Astrocyte (in vitro differentiated cells and primary cell): Measurements from ENCODE around the gene CAPN5. TPM values are rescaled to one million over a fixed set of nuclear protein-coding genes. Genes with fewer than 3 reads are reported as not detected.

Experiments
- DNase-seq: peaks from one replicate; pipeline ENCODE4 v3.0.0-alpha.2; 2010; ENCODE audit warnings: low read depth
- FAIRE-seq: peaks from 2 replicates; lab custom pipeline; 2011; peaks lifted over from hg19 to GRCh38; lab: Jason Lieb, UNC
- H2AFZ ChIP-seq: 2 replicates; pipeline ENCODE4 v1.6.0; 2012; ENCODE audit warnings: low read depth, low read length, inconsistent platforms
- H3K27ac ChIP-seq: 2 replicates; pipeline ENCODE4 v1.5.1; 2011; ENCODE audit warnings: low read depth, low read length, inconsistent platforms
- H3K27me3 ChIP-seq: 2 replicates; pipeline ENCODE4 v1.6.0; 2011; ENCODE audit warnings: low read length, inconsistent platforms; ENCODE audit not compliant: insufficient read depth
- H3K36me3 ChIP-seq: 2 replicates; pipeline ENCODE4 v1.5.1; 2011; ENCODE audit warnings: low read length, inconsistent platforms; ENCODE audit not compliant: insufficient read depth
- H3K4me1 ChIP-seq: 2 replicates; pipeline ENCODE4 v1.5.1; 2011; ENCODE audit warnings: low read length, inconsistent platforms; ENCODE audit not compliant: insufficient read depth
- H3K4me2 ChIP-seq: 2 replicates; pipeline ENCODE4 v1.6.0; 2012; ENCODE audit warnings: low read length, inconsistent platforms
- H3K4me3 ChIP-seq: 2 replicates; pipeline ENCODE4 v1.5.1; 2011; ENCODE audit warnings: low read depth, mild to moderate bottlenecking, low read length, inconsistent platforms; ENCODE audit not compliant: insufficient read depth
- H3K79me2 ChIP-seq: 2 replicates; pipeline ENCODE4 v1.6.0; 2012; ENCODE audit warnings: mild to moderate bottlenecking, low read length, inconsistent platforms; ENCODE audit not compliant: insufficient read depth
- H3K9ac ChIP-seq: 2 replicates; pipeline ENCODE4 v1.6.0; 2012; ENCODE audit warnings: mild to moderate bottlenecking, low read length, inconsistent platforms
- H3K9me3 ChIP-seq: 2 replicates; pipeline ENCODE4 v1.5.1; 2012; ENCODE audit warnings: low read depth, mild to moderate bottlenecking, low read length, inconsistent platforms; ENCODE audit not compliant: insufficient read depth
- H4K20me1 ChIP-seq: 2 replicates; pipeline ENCODE4 v1.6.0; 2012; ENCODE audit warnings: low read length, inconsistent platforms; ENCODE audit not compliant: insufficient read depth
- H3K27ac Mint-ChIP-seq: one replicate; pipeline ENCODE4 v1.8.0; 2021; ENCODE audit warnings: mild to moderate bottlenecking, mixed read lengths; ENCODE audit not compliant: unreplicated experiment
- H3K27me3 Mint-ChIP-seq: one replicate; pipeline ENCODE4 v1.8.0; 2021; ENCODE audit warnings: low read depth, mixed read lengths; ENCODE audit not compliant: unreplicated experiment
- H3K36me3 Mint-ChIP-seq: one replicate; pipeline ENCODE4 v1.8.0; 2021; ENCODE audit warnings: low read depth, mixed read lengths; ENCODE audit not compliant: unreplicated experiment
- H3K4me1 Mint-ChIP-seq: one replicate; pipeline ENCODE4 v1.8.0; 2021; ENCODE audit warnings: low read depth, mixed read lengths; ENCODE audit not compliant: unreplicated experiment
- H3K4me3 Mint-ChIP-seq: one replicate; pipeline ENCODE4 v1.8.0; 2021; ENCODE audit warnings: mild to moderate bottlenecking, moderate library complexity, mixed read lengths; ENCODE audit not compliant: unreplicated experiment
- H3K9me3 Mint-ChIP-seq: one replicate; pipeline ENCODE4 v1.8.0; 2021; ENCODE audit warnings: mild to moderate bottlenecking, mixed read lengths; ENCODE audit not compliant: unreplicated experiment
- CTCF ChIP-seq: IDR thresholded peaks from 2 replicates; pipeline ENCODE4 v1.5.1; 2011; ENCODE audit warnings: low read depth, mild to moderate bottlenecking, inconsistent platforms, low read length, moderate library complexity; ENCODE audit not compliant: insufficient read depth
- EZH2 ChIP-seq: IDR thresholded peaks from 2 replicates; pipeline ENCODE4 v1.6.1; 2012; ENCODE audit warnings: mild to moderate bottlenecking, low read length, inconsistent platforms; ENCODE audit not compliant: insufficient read depth
- total RNA-seq: library from RNA; stranded (reverse); gene quantifications from 2 replicates; pipeline ENCODE4 v1.2.1, GENCODE V29; 2021

CAPN5 gene
- total RNA-seq, 1 donor from 2014 or later = 17.4 TPM

- H3K27me3 Mint-ChIP-seq = peaks cover 4% of the 10 kb centered on the region
- no peak overlapping the region for H3K4me2 ChIP-seq
- no peak overlapping the region for H3K9ac ChIP-seq
- no peaks in the 10 kb centered on the region for H3K27me3 ChIP-seq
- H3K27ac Mint-ChIP-seq = no peak overlapping the region
- peaks cover 18% of the 10 kb centered on the region for H3K4me1 Mint-ChIP-seq
- H3K4me3 ChIP-seq = no peak overlapping the region
- DNase-seq (peak; percentile 17), FAIRE-seq (no peak)
- H3K79me2 ChIP-seq = no peaks in the 10 kb centered on the region
- peaks cover 29% of the 10 kb centered on the region for H4K20me1 ChIP-seq
- peaks cover 8% of the 10 kb centered on the region for H3K36me3 Mint-ChIP-seq
- H3K4me1 ChIP-seq = peaks cover 46% of the 10 kb centered on the region
- H3K27ac ChIP-seq = no peak overlapping the region
- H2AFZ ChIP-seq = no peak overlapping the region
- no peak for TF ChIP-seq EZH2
- TF ChIP-seq CTCF = no peak
- H3K9me3 ChIP-seq = no peaks in the 10 kb centered on the region
- H3K36me3 ChIP-seq = no peaks in the 10 kb centered on the region
- H3K4me3 Mint-ChIP-seq = no peak overlapping the region
- peaks cover 4% of the 10 kb centered on the region for H3K9me3 Mint-ChIP-seq
Measured at GRCh38 chr11:77106321-77106720, 39.5 kb downstream of the CAPN5 start.

GRCh38 chr11:77106759-77107158 is 40.0 kb downstream of the CAPN5 start:
- Histone ChIP-seq H3K9me3 (no peaks in the 10 kb centered on the region), H3K36me3 (no peaks in the 10 kb centered on the region), H3K4me1 (peaks cover 46% of the 10 kb centered on the region), H3K27me3 (no peaks in the 10 kb centered on the region), H3K27ac (no peak overlapping the region), H2AFZ (no peak overlapping the region), H3K79me2 (no peaks in the 10 kb centered on the region), H4K20me1 (peaks cover 25% of the 10 kb centered on the region), H3K4me3 (no peak overlapping the region), H3K4me2 (no peak overlapping the region), H3K9ac (no peak overlapping the region)
- Mint-ChIP-seq H3K9me3 (peaks cover 1% of the 10 kb centered on the region), H3K27ac (no peak overlapping the region), H3K27me3 (peaks cover 6% of the 10 kb centered on the region), H3K4me1 (peaks cover 18% of the 10 kb centered on the region), H3K4me3 (no peak overlapping the region), H3K36me3 (peaks cover 8% of the 10 kb centered on the region)
- DNase-seq (no peak), FAIRE-seq (no peak)
- no peak for TF ChIP-seq EZH2

- H3K36me3 Mint-ChIP-seq = peaks cover 4% of the 10 kb centered on the region
- Histone ChIP-seq H3K36me3 (no peaks in the 10 kb centered on the region), H3K9ac (peak overlapping the region; percentile 38), H4K20me1 (peaks cover 25% of the 10 kb centered on the region), H3K4me3 (no peak overlapping the region), H2AFZ (no peak overlapping the region), H3K27me3 (no peaks in the 10 kb centered on the region), H3K9me3 (no peaks in the 10 kb centered on the region), H3K4me2 (peak overlapping the region; percentile 76), H3K4me1 (peaks cover 46% of the 10 kb centered on the region), H3K27ac (no peak overlapping the region), H3K79me2 (no peaks in the 10 kb centered on the region)
- DNase-seq (peak; percentile 92), FAIRE-seq (peak; percentile 41)
- TF ChIP-seq CTCF = no peak
- no peak for TF ChIP-seq EZH2
- no peak overlapping the region for H3K27ac Mint-ChIP-seq
- peaks cover 18% of the 10 kb centered on the region for H3K4me1 Mint-ChIP-seq
- H3K4me3 Mint-ChIP-seq = no peak overlapping the region
- peaks cover 6% of the 10 kb centered on the region for H3K27me3 Mint-ChIP-seq
- no peaks in the 10 kb centered on the region for H3K9me3 Mint-ChIP-seq
Measured at GRCh38 chr11:77107950-77108349, 41.2 kb downstream of the CAPN5 start.
